Measurements from ENCODE around the gene ZC3H6.
"Not testable (repeated sequence)": the region's sequence is repeated elsewhere in the genome, so short reads cannot be mapped to it uniquely, and the experiment has no call there.

The ZC3H6 gene

GRCh38 chr2:112332123-112332696 lies 56.8 kb downstream of the ZC3H6 start:
- no peak for DNase-seq (ENCODE audit: low read depth)

- DNase-seq (ENCODE audit: low read depth) = no peak
These were observed 60.2 kb downstream of the ZC3H6 start for GRCh38 chr2:112335600-112335999.

- no peak for DNase-seq (ENCODE audit: low read depth)
These were observed 64.6 kb downstream of the ZC3H6 start for GRCh38 chr2:112339986-112340385.

- DNase-seq (ENCODE audit: low read depth) = no peak
These were observed 65.3 kb downstream of the ZC3H6 start for GRCh38 chr2:112340475-112341267.

- DNase-seq (ENCODE audit: low read depth) = no peak
These were observed 66.7 kb downstream of the ZC3H6 start for GRCh38 chr2:112342067-112342550.

- no peak for DNase-seq (ENCODE audit: low read depth)
These were observed 68.6 kb downstream of the ZC3H6 start for GRCh38 chr2:112343827-112344585.

GRCh38 chr2:112345030-112346027 lies 69.9 kb downstream of the ZC3H6 start:
- DNase-seq (ENCODE audit: low read depth) = no peak

GRCh38 chr2:112352292-112352691 lies 76.9 kb downstream of the ZC3H6 start:
- DNase-seq (ENCODE audit: low read depth) = not testable (repeated sequence)

- DNase-seq (ENCODE audit: low read depth) = not testable (repeated sequence)
These were observed 77.6 kb downstream of the ZC3H6 start for GRCh38 chr2:112352809-112353603.

- DNase-seq (ENCODE audit: low read depth) = not testable (repeated sequence)
These were observed 78.9 kb downstream of the ZC3H6 start for GRCh38 chr2:112354335-112354734.

- not testable (repeated sequence) for DNase-seq (ENCODE audit: low read depth)
These were observed 84.7 kb downstream of the ZC3H6 start for GRCh38 chr2:112360055-112360454.
